K562 (cell line): Measurements from ENCODE around the gene NPHP3. TPM values are rescaled to one million over a fixed set of nuclear protein-coding genes. Genes with fewer than 3 reads are reported as not detected.

Experiments
- ASH1L ChIP-seq: fragments of 450-650 bp; IDR thresholded peaks from 2 replicates; pipeline ENCODE4 v1.6.1; 2018; ENCODE audit warnings: borderline replicate concordance, mild to moderate bottlenecking, low read depth; ENCODE audit not compliant: partially characterized antibody
- DMBX1 ChIP-seq: fragments of 250-450 bp; sonication (Bioruptor Pico); IDR thresholded peaks from 2 replicates; pipeline ENCODE4 v1.8.0; 2022; ENCODE audit warnings: inconsistent platforms, mild to moderate bottlenecking, moderate library complexity, borderline replicate concordance
- EP300 ChIP-seq: IDR thresholded peaks from 2 replicates; pipeline ENCODE4 v1.6.1; 2012; ENCODE audit warnings: low read length, improper control_type of control experiment
- EZH2 ChIP-seq: IDR thresholded peaks from 2 replicates; pipeline ENCODE4 v1.6.1; 2012; ENCODE audit warnings: low read depth, mild to moderate bottlenecking, inconsistent platforms, low read length, borderline replicate concordance
- FOXA3 ChIP-seq, 2 experiments: fragments of 450-650 bp in 1 of 2; sonication (generic) in 1 of 2; formaldehyde crosslinking; IDR thresholded peaks in 1 of 2; conservative IDR thresholded peaks in 1 of 2; 2 replicates each; pipeline versions ENCODE4 v1.4.0 to v1.8.0; 2020 to 2022; ENCODE audit warnings: mild to moderate bottlenecking in 2 of 2, missing genetic modification reagents in 1 of 2
- GABPB1 ChIP-seq: sonication (generic); formaldehyde crosslinking; IDR thresholded peaks from 2 replicates; pipeline ENCODE4 v1.8.0; 2022; ENCODE audit warnings: mild to moderate bottlenecking, missing genetic modification reagents
- POLR3G ChIP-seq: IDR thresholded peaks from 2 replicates; pipeline ENCODE4 v1.6.1; 2011; ENCODE audit not compliant: insufficient read length, insufficient replicate concordance; ENCODE audit errors: extremely low read depth
- SMAD3 ChIP-seq: fragments of 450-650 bp; formaldehyde crosslinking; conservative IDR thresholded peaks from 2 replicates; pipeline ENCODE4 v1.4.0; 2020; ENCODE audit warnings: mild to moderate bottlenecking
- TEAD4 ChIP-seq, 2 experiments: sonication (generic) in 1 of 2; formaldehyde crosslinking in 1 of 2; IDR thresholded peaks; 2 replicates each; pipeline versions ENCODE4 v1.6.1 to v1.8.0; 2012 to 2022; ENCODE audit warnings: borderline replicate concordance in 1 of 2, inconsistent platforms in 1 of 2, low read length in 1 of 2, mild to moderate bottlenecking in 1 of 2, missing genetic modification reagents in 1 of 2
- ZNF239 ChIP-seq: fragments of 250-450 bp; sonication (Bioruptor Pico); IDR thresholded peaks from 2 replicates; pipeline ENCODE4 v1.4.0; 2020; ENCODE audit warnings: mild to moderate bottlenecking
- ZNF764 ChIP-seq: fragments of 250-450 bp; sonication (Bioruptor Pico); IDR thresholded peaks from 2 replicates; pipeline ENCODE4 v1.4.0; 2020; ENCODE audit warnings: low read depth, mild to moderate bottlenecking, moderate library complexity
- polyA plus RNA-seq, 8 experiments: library from polyadenylated mRNA; depleted of rRNA in 4 of 8; stranded (reverse) in 5 of 8; unstranded in 3 of 8; fragments of >200 nt; fragmentation: Nextera tagmentation in 2 of 8; fragmentation: Illumina TruSeq in 1 of 8; extraction: Ambion mirVana in 2 of 8; extraction: Trizol in 1 of 8; gene quantifications; 2 replicates each; pipeline versions ENCODE4 v1.2.1 to v1.2.3, GENCODE V29; 2011 to 2014; ENCODE audit warnings: inconsistent platforms in 1 of 8, missing spikeins in 1 of 8
- total RNA-seq, 7 experiments: library from RNA; depleted of rRNA in 6 of 7; stranded (reverse); fragments of >200 nt in 6 of 7; fragmentation: Illumina TruSeq in 2 of 7; extraction: Trizol in 2 of 7; gene quantifications; 2 replicates each; pipeline versions ENCODE4 v1.2.1 to v1.2.3, GENCODE V29; 2011 to 2021; ENCODE audit warnings: low replicate concordance in 1 of 7
- TF ChIP-seq, protein P1 (sequence below): fragments of 450-650 bp; IDR thresholded peaks from 2 replicates; pipeline ENCODE4 v1.6.1; 2017; ENCODE audit warnings: antibody characterized with exemption, mild to moderate bottlenecking
- TF ChIP-seq, protein P2 (sequence below): fragments of 250-450 bp; sonication (Bioruptor Pico); IDR thresholded peaks from 2 replicates; pipeline ENCODE4 v1.4.0; 2020; ENCODE audit warnings: mild to moderate bottlenecking, moderate library complexity

NPHP3 gene
- total and polyA plus RNA-seq, 9 of the 15 experiments (the other 6 are each of a cell fraction or from before 2014, with no cell fraction given) = 0.62 to 13.2 (median 5.8) TPM

DNA sequence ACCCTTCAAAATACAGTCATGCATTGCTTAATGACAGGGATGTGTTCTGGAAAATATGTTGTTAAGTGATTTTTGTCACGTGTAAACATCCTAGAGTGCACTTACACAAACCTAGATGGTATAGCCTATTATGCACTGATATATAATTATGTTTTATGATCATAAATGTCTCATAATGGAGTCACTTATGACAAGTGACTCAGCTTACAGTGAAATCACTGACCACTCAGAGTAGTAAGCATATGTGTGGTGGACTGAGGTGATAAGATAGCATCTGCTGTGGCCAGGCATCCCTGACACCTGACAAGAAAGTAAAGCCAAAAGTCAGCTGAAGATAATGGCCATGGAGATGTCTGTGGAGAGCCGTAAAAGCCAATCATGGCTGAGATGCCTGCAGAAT, 68.0 kb downstream of the NPHP3 start (continued):
- TF ChIP-seq, protein P1, sequence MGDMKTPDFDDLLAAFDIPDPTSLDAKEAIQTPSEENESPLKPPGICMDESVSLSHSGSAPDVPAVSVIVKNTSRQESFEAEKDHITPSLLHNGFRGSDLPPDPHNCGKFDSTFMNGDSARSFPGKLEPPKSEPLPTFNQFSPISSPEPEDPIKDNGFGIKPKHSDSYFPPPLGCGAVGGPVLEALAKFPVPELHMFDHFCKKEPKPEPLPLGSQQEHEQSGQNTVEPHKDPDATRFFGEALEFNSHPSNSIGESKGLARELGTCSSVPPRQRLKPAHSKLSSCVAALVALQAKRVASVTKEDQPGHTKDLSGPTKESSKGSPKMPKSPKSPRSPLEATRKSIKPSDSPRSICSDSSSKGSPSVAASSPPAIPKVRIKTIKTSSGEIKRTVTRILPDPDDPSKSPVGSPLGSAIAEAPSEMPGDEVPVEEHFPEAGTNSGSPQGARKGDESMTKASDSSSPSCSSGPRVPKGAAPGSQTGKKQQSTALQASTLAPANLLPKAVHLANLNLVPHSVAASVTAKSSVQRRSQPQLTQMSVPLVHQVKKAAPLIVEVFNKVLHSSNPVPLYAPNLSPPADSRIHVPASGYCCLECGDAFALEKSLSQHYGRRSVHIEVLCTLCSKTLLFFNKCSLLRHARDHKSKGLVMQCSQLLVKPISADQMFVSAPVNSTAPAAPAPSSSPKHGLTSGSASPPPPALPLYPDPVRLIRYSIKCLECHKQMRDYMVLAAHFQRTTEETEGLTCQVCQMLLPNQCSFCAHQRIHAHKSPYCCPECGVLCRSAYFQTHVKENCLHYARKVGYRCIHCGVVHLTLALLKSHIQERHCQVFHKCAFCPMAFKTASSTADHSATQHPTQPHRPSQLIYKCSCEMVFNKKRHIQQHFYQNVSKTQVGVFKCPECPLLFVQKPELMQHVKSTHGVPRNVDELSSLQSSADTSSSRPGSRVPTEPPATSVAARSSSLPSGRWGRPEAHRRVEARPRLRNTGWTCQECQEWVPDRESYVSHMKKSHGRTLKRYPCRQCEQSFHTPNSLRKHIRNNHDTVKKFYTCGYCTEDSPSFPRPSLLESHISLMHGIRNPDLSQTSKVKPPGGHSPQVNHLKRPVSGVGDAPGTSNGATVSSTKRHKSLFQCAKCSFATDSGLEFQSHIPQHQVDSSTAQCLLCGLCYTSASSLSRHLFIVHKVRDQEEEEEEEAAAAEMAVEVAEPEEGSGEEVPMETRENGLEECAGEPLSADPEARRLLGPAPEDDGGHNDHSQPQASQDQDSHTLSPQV = peak; percentile 84
- TF ChIP-seq ASH1L (no peak), SMAD3 (CRISPR knock-in tag) (peak; percentile 91), ZNF239 (CRISPR knock-in tag) (peak; percentile 77), TEAD4 (IDR thresholded peaks at IDR 0.05; ENCODE audit: low read length) (peak; percentile 81), TEAD4 (CRISPR knock-in tag; IDR thresholded peaks at IDR 0.05; ENCODE audit: borderline replicate concordance) (no peak), ZNF764 (no peak), EZH2 (no peak), DMBX1 (peak; percentile 80; the same call in 1 of the 2 replicates), POLR3G (no peak), GABPB1 (no peak), EP300 (peak; percentile 35; the same call in 1 of the 2 replicates), FOXA3 (CRISPR knock-in tag; conservative IDR thresholded peaks at IDR 0.05 in 1 of 2, IDR thresholded peaks at IDR 0.05 in 1 of 2) (no peak)
- TF ChIP-seq, protein P2, sequence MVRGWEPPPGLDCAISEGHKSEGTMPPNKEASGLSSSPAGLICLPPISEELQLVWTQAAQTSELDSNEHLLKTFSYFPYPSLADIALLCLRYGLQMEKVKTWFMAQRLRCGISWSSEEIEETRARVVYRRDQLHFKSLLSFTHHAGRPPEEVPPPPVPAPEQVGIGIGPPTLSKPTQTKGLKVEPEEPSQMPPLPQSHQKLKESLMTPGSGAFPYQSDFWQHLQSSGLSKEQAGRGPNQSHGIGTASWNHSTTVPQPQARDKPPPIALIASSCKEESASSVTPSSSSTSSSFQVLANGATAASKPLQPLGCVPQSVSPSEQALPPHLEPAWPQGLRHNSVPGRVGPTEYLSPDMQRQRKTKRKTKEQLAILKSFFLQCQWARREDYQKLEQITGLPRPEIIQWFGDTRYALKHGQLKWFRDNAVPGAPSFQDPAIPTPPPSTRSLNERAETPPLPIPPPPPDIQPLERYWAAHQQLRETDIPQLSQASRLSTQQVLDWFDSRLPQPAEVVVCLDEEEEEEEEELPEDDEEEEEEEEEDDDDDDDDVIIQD (CRISPR knock-in tag) = no peak
